ENCODE measurements around the gene TEAD4. TPM values are rescaled to one million over a fixed set of nuclear protein-coding genes. Genes with fewer than 3 reads are reported as not detected.

TEAD4 gene
- total RNA-seq (ENCODE audit: low replicate concordance): 10.8 and 21.6 TPM in 2 replicates
- long read RNA-seq, partial matches to known transcripts: 0 of 2 reads
- long read RNA-seq, other reads (novel, unspliced or antisense): 1 of 2 reads

GRCh38 chr12:2959192-2959504 is at the start of gene TEAD4:
TEAD4 (plus strand) TSS chr12:2959397.
- H3K4me1 Mint-ChIP-seq (ENCODE audit: unreplicated experiment): peaks cover 22% of the 10 kb centered on the region
- no peak for TF ChIP-seq CTCF (conservative IDR thresholded peaks at IDR 0.05)
- peak within 1 kb of the TSS; percentile 95 for H3K27ac Mint-ChIP-seq
- no peaks in the 10 kb centered on the region for H3K9me3 Mint-ChIP-seq
- peak within 1 kb of the TSS; percentile 94 for H3K4me3 Mint-ChIP-seq
- peaks cover 8% of the 10 kb centered on the region for H3K36me3 Mint-ChIP-seq
- DNase-seq (ENCODE audit: extremely low spot score, unreplicated experiment): peak; percentile 87
- peaks cover 46% of the 10 kb centered on the region for H3K27me3 Mint-ChIP-seq

GRCh38 chr12:2912216-2912575 is 47.0 kb upstream of the TEAD4 start:
- H3K36me3 Mint-ChIP-seq: peaks cover 52% of the 10 kb centered on the region
- no peak for DNase-seq (ENCODE audit: extremely low spot score, unreplicated experiment)
- H3K27ac Mint-ChIP-seq: peak overlapping the region; percentile 58
- H3K27me3 Mint-ChIP-seq: no peaks in the 10 kb centered on the region
- no peak overlapping the region for H3K4me3 Mint-ChIP-seq
- no peak for TF ChIP-seq CTCF (conservative IDR thresholded peaks at IDR 0.05)
- H3K9me3 Mint-ChIP-seq: no peaks in the 10 kb centered on the region
- peaks cover 5% of the 10 kb centered on the region for H3K4me1 Mint-ChIP-seq (ENCODE audit: unreplicated experiment)

- H3K27ac Mint-ChIP-seq: no peak overlapping the region
- peaks cover 40% of the 10 kb centered on the region for H3K36me3 Mint-ChIP-seq
These were observed 39.9 kb upstream of the TEAD4 start for GRCh38 chr12:2919249-2919648.

GRCh38 chr12:2922329-2922728 is 36.9 kb upstream of the TEAD4 start:
- no peak for TF ChIP-seq CTCF (conservative IDR thresholded peaks at IDR 0.05)
- Mint-ChIP-seq H3K4me3 (no peak overlapping the region), H3K4me1 (ENCODE audit: unreplicated experiment) (no peaks in the 10 kb centered on the region), H3K27me3 (no peaks in the 10 kb centered on the region), H3K27ac (no peak overlapping the region), H3K36me3 (peaks cover 42% of the 10 kb centered on the region), H3K9me3 (no peaks in the 10 kb centered on the region)
- no peak for DNase-seq (ENCODE audit: extremely low spot score, unreplicated experiment)

More at GRCh38 chr12:2919249-2919648, 39.9 kb upstream of the TEAD4 start:
- Mint-ChIP-seq H3K9me3 (no peaks in the 10 kb centered on the region), H3K27me3 (no peaks in the 10 kb centered on the region), H3K4me3 (no peak overlapping the region), H3K4me1 (ENCODE audit: unreplicated experiment) (no peaks in the 10 kb centered on the region)
- no peak for DNase-seq (ENCODE audit: extremely low spot score, unreplicated experiment)
- TF ChIP-seq CTCF (conservative IDR thresholded peaks at IDR 0.05): no peak

- no peak overlapping the region for H3K4me3 Mint-ChIP-seq
- no peaks in the 10 kb centered on the region for H3K9me3 Mint-ChIP-seq
- peaks cover 47% of the 10 kb centered on the region for H3K36me3 Mint-ChIP-seq
These were observed 36.1 kb upstream of the TEAD4 start for GRCh38 chr12:2923057-2923456.

More at GRCh38 chr12:2923057-2923456, 36.1 kb upstream of the TEAD4 start:
- no peak for TF ChIP-seq CTCF (conservative IDR thresholded peaks at IDR 0.05)
- Mint-ChIP-seq H3K27me3 (no peaks in the 10 kb centered on the region), H3K27ac (no peak overlapping the region), H3K4me1 (ENCODE audit: unreplicated experiment) (no peaks in the 10 kb centered on the region)
- no peak for DNase-seq (ENCODE audit: extremely low spot score, unreplicated experiment)
